Type B pancreatic cell (in vitro differentiated cells): Measurements from ENCODE around the gene ACTN4. TPM values are rescaled to one million over a fixed set of nuclear protein-coding genes. Genes with fewer than 3 reads are reported as not detected.
"Not testable (repeated sequence)": the region's sequence is repeated elsewhere in the genome, so short reads cannot be mapped to it uniquely, and the experiment has no call there.

ENCODE experiments used
- DNase-seq: peaks from one replicate; pipeline ENCODE4 v3.0.0; 2021; ENCODE audit warnings: mixed read lengths; ENCODE audit not compliant: unreplicated experiment; ENCODE audit errors: extremely low spot score
- H3K27ac Mint-ChIP-seq: 2 replicates; pipeline ENCODE4 v1.8.0; 2021; ENCODE audit warnings: mild to moderate bottlenecking, mixed read lengths
- H3K27me3 Mint-ChIP-seq: 2 replicates; pipeline ENCODE4 v1.8.0; 2021; ENCODE audit warnings: mixed read lengths
- H3K36me3 Mint-ChIP-seq: 2 replicates; pipeline ENCODE4 v1.8.0; 2021; ENCODE audit warnings: mixed read lengths
- H3K4me1 Mint-ChIP-seq: one replicate; pipeline ENCODE4 v1.8.0; 2021; ENCODE audit warnings: mixed read lengths; ENCODE audit not compliant: unreplicated experiment
- H3K4me3 Mint-ChIP-seq: 2 replicates; pipeline ENCODE4 v1.8.0; 2021; ENCODE audit warnings: mild to moderate bottlenecking, mixed read lengths
- H3K9me3 Mint-ChIP-seq: 2 replicates; pipeline ENCODE4 v1.8.0; 2021; ENCODE audit warnings: mixed read lengths
- CTCF ChIP-seq: fragments of 200-600 bp; sonication (generic); conservative IDR thresholded peaks from 2 replicates; pipeline ENCODE4 v1.5.0; 2021; ENCODE audit warnings: antibody characterized with exemption, mild to moderate bottlenecking
- long read RNA-seq: library from polyadenylated mRNA; unstranded; transcript quantifications from one replicate; pipeline ENCODE4 v2.0.0, GENCODE V29; 2020
- total RNA-seq: library from RNA; stranded (reverse); gene quantifications from 2 replicates; pipeline ENCODE4 v1.2.1, GENCODE V29; 2021; ENCODE audit warnings: low replicate concordance

Gene ACTN4
- 475 and 776 TPM in 2 replicates for total RNA-seq
- long read RNA-seq, full-length matches to known transcripts, result 2 of 10 reads
- long read RNA-seq, partial matches to known transcripts, result 4 of 10 reads
- long read RNA-seq, other reads (novel, unspliced or antisense), result 4 of 10 reads

GRCh38 chr19:38647368-38647965 is at the start of gene ACTN4:
TSS of gene ACTN4 (plus strand) at chr19:38647649. CDS start at chr19:38647746, 97 bp downstream.
- Mint-ChIP-seq H3K4me3 (peak within 1 kb of the TSS; percentile 99), H3K27ac (peak within 1 kb of the TSS; percentile 96), H3K36me3 (peaks cover 9% of the 10 kb centered on the region), H3K27me3 (no peaks in the 10 kb centered on the region), H3K4me1 (peaks cover 28% of the 10 kb centered on the region), H3K9me3 (no peaks in the 10 kb centered on the region)
- peak; percentile 100 for DNase-seq
- no peak for TF ChIP-seq CTCF

GRCh38 chr19:38599722-38600121 is 47.7 kb upstream of the ACTN4 start:
- Mint-ChIP-seq H3K9me3 (no peaks in the 10 kb centered on the region), H3K36me3 (no peaks in the 10 kb centered on the region), H3K27ac (no peak overlapping the region), H3K4me1 (peaks cover 5% of the 10 kb centered on the region), H3K27me3 (no peaks in the 10 kb centered on the region), H3K4me3 (no peak overlapping the region)
- TF ChIP-seq CTCF, result no peak
- no peak for DNase-seq

GRCh38 chr19:38602856-38603255 is 44.6 kb upstream of the ACTN4 start:
- not testable (repeated sequence) for H3K4me3 Mint-ChIP-seq, DNase-seq, H3K27ac Mint-ChIP-seq, H3K9me3 Mint-ChIP-seq, H3K27me3 Mint-ChIP-seq, H3K4me1 Mint-ChIP-seq, H3K36me3 Mint-ChIP-seq

- no peak for DNase-seq
- Mint-ChIP-seq H3K27me3 (no peaks in the 10 kb centered on the region), H3K36me3 (no peaks in the 10 kb centered on the region), H3K4me3 (no peak overlapping the region), H3K27ac (no peak overlapping the region), H3K9me3 (no peaks in the 10 kb centered on the region), H3K4me1 (no peaks in the 10 kb centered on the region)
- no peak for TF ChIP-seq CTCF
These were observed 41.3 kb upstream of the ACTN4 start for GRCh38 chr19:38606131-38606530.

GRCh38 chr19:38614289-38614688 is 33.2 kb upstream of the ACTN4 start:
- Mint-ChIP-seq H3K4me3 (no peak overlapping the region), H3K9me3 (no peaks in the 10 kb centered on the region), H3K36me3 (peaks cover 4% of the 10 kb centered on the region), H3K4me1 (peaks cover 8% of the 10 kb centered on the region), H3K27me3 (no peaks in the 10 kb centered on the region), H3K27ac (no peak overlapping the region)
- no peak for TF ChIP-seq CTCF
- no peak for DNase-seq

- H3K9me3 Mint-ChIP-seq, result no peaks in the 10 kb centered on the region
These were observed 32.4 kb upstream of the ACTN4 start for GRCh38 chr19:38615007-38615581.

More at GRCh38 chr19:38615007-38615581, 32.4 kb upstream of the ACTN4 start:
- no peak for DNase-seq
- Mint-ChIP-seq H3K27ac (no peak overlapping the region), H3K4me1 (peaks cover 12% of the 10 kb centered on the region), H3K27me3 (no peaks in the 10 kb centered on the region), H3K4me3 (peak overlapping the region; percentile 10), H3K36me3 (peaks cover 7% of the 10 kb centered on the region)
- TF ChIP-seq CTCF, result no peak
